Uterus (tissue), 4 donors: ENCODE results near the gene SKAP1. TPM values are rescaled to one million over a fixed set of nuclear protein-coding genes. Genes with fewer than 3 reads are reported as not detected.

ENCODE experiments used
- DNase-seq, 2 donors: peaks; one replicate each; pipeline ENCODE4 v3.0.0-alpha.2; 2019 to 2020
- H3K27ac ChIP-seq, 2 donors: fragments of 200-600 bp; sonication (generic); 1 replicate in 1 of 2; 2 replicates in 1 of 2; pipeline ENCODE4 v1.5.1; 2016 to 2018
- H3K27me3 ChIP-seq, 2 donors: fragments of 200-600 bp; sonication (generic); one replicate each; pipeline ENCODE4 v1.5.1; 2018 to 2019; ENCODE audit warnings: control low read depth in 1 of 2
- H3K36me3 ChIP-seq, 2 donors: fragments of 200-600 bp; sonication (generic); one replicate each; pipeline ENCODE4 v1.5.1; 2019; ENCODE audit warnings: control low read depth in 1 of 2
- H3K4me1 ChIP-seq, 2 donors: fragments of 200-600 bp; sonication (generic); one replicate each; pipeline ENCODE4 v1.5.1; 2018 to 2019; ENCODE audit warnings: control low read depth in 1 of 2
- H3K4me3 ChIP-seq, 2 donors: fragments of 200-600 bp; sonication (generic); 1 replicate in 1 of 2; 2 replicates in 1 of 2; pipeline ENCODE4 v1.5.1; 2018 to 2019; ENCODE audit warnings: mild to moderate bottlenecking in 1 of 2
- H3K9me3 ChIP-seq, 2 donors: fragments of 200-600 bp; sonication (generic); one replicate each; pipeline ENCODE4 v1.5.1; 2019; ENCODE audit warnings: control low read depth in 1 of 2
- POLR2A ChIP-seq, 2 donors: fragments of 450-650 bp; IDR thresholded peaks; one replicate each; pipeline ENCODE4 v1.6.1; 2016; ENCODE audit warnings: antibody characterized with exemption in 2 of 2, mild to moderate bottlenecking in 1 of 2, moderate library complexity in 1 of 2
- intact Hi-C: fragments of 100-400 bp; cut with DNase I; formaldehyde crosslinking; loops from one replicate; pipeline ENCODE4 v1.15.1; 2023; ENCODE audit warnings: low total_unique reads
- total RNA-seq, 4 donors: library from RNA; depleted of rRNA in 3 of 4; stranded (reverse); fragments of >200 nt in 3 of 4; gene quantifications; one replicate each; pipeline versions ENCODE4 v1.1.0 to v1.2.4, GENCODE V29; 2014 to 2023
- TF ChIP-seq, protein P1 (sequence below), 4 experiments: fragments of 200-600 bp in 2 of 4; fragments of 450-650 bp in 2 of 4; sonication (generic) in 2 of 4; IDR thresholded peaks; one replicate each; pipeline ENCODE4 v1.5.1; 2016 to 2019; ENCODE audit warnings: antibody characterized with exemption in 4 of 4, mild to moderate bottlenecking in 2 of 4, moderate library complexity in 1 of 4
- donor health status: DM: yes; HTN: yes; CAD: no.

SKAP1 gene
- total RNA-seq, 4 donors from 2014 or later: 0.51 to 2.4 (median 1.9) TPM; not detected in 1

DNA sequence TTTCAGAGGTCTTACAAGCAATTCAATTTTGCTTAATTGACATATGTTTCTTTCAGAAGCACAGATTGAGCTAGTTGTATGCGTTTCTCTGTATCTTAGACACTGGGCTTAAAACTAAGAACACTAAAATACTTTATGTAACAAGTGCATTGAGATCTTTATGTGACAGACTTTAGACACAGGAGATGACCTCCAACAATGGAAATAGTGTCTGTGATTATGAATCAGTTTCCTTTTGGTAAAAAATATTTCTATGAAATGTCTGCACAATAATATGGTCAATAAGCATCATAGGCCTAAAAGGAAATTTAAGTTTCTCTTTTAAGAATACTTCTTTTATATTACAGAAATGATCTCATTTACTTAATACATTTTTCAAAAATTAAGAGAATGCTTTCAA is 153.2 kb downstream of the SKAP1 start:
- TF ChIP-seq, protein P1, sequence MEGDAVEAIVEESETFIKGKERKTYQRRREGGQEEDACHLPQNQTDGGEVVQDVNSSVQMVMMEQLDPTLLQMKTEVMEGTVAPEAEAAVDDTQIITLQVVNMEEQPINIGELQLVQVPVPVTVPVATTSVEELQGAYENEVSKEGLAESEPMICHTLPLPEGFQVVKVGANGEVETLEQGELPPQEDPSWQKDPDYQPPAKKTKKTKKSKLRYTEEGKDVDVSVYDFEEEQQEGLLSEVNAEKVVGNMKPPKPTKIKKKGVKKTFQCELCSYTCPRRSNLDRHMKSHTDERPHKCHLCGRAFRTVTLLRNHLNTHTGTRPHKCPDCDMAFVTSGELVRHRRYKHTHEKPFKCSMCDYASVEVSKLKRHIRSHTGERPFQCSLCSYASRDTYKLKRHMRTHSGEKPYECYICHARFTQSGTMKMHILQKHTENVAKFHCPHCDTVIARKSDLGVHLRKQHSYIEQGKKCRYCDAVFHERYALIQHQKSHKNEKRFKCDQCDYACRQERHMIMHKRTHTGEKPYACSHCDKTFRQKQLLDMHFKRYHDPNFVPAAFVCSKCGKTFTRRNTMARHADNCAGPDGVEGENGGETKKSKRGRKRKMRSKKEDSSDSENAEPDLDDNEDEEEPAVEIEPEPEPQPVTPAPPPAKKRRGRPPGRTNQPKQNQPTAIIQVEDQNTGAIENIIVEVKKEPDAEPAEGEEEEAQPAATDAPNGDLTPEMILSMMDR (IDR thresholded peaks at IDR 0.05): no peak
- no peak for TF ChIP-seq POLR2A (IDR thresholded peaks at IDR 0.05)
- Histone ChIP-seq H3K36me3 (no peaks in the 10 kb centered on the region), H3K4me1 (no peaks in the 10 kb centered on the region), H3K9me3 (no peaks in the 10 kb centered on the region), H3K4me3 (no peak overlapping the region), H3K27me3 (peaks cover 0 to 5% of the 10 kb centered on the region in 2 donors), H3K27ac (no peak overlapping the region)
- intact Hi-C loops: no loop called here
- DNase-seq: no peak

DNA sequence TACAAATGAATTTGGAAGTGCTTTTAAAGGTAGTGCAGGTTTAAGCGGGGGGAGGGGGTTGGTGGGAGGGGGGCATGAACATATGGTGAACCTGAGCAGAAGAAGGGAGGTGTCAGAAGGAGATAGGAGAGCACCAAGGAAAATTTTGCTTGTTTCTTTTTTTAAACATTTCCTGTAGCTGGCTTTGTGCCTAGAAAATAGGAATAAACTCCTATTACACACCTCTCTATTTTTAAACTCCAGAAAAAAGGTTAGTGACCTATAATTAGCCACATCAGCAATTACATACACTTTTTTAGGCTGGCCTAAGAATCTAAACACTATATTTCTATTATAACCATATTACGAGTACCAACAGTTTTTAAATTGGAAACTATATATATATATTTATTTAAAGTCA is 159.1 kb downstream of the SKAP1 start:
- Histone ChIP-seq H3K4me1 (no peaks in the 10 kb centered on the region), H3K27ac (no peak overlapping the region), H3K9me3 (no peaks in the 10 kb centered on the region), H3K4me3 (no peak overlapping the region), H3K27me3 (peaks cover 0 to 5% of the 10 kb centered on the region in 2 donors), H3K36me3 (no peaks in the 10 kb centered on the region)
- no peak for TF ChIP-seq POLR2A (IDR thresholded peaks at IDR 0.05)
- TF ChIP-seq, protein P1 (IDR thresholded peaks at IDR 0.05): no peak
- intact Hi-C loops: no loop called here
- no peak for DNase-seq

DNA sequence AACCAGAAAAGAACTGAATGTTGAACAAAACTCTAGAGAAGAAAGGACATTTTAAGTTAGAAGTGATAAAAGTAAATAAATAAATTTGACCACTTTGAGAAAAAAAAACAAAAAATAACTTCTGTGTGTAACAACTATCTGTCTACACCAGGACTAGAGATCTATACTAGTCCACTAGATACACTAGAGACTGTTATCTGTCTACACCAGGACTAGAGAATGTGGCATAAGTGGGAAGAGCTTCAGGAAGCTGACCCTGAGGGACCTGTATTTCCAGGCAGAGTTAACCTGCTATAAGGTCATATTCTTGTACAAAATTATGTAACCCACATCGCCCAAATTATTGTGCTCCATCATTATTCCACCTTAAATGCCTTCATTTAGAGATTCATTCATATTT is 160.8 kb downstream of the SKAP1 start:
- DNase-seq: no peak
- Histone ChIP-seq H3K4me3 (no peak overlapping the region), H3K4me1 (no peaks in the 10 kb centered on the region), H3K27me3 (peaks cover 0 to 5% of the 10 kb centered on the region in 2 donors), H3K36me3 (no peaks in the 10 kb centered on the region), H3K27ac (no peak overlapping the region), H3K9me3 (no peaks in the 10 kb centered on the region)
- TF ChIP-seq, protein P1 (IDR thresholded peaks at IDR 0.05): no peak
- no peak for TF ChIP-seq POLR2A (IDR thresholded peaks at IDR 0.05)
- intact Hi-C loops: no loop called here

DNA sequence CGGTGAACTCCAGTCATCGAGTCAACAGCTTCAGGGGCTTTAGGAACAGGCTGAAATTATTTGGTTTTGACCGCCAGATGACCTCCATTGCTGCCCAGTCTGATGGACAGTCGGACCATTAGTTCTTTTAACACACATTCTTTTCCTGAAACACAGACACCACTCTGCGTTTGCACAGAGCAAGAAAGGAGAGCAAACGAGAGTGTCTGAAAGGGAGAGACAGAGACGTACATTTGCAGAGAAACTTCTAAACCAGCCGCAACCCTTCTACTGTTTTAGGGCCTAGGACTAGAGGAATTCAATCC is 166.3 kb downstream of the SKAP1 start:
- intact Hi-C loops: no loop called here

DNA sequence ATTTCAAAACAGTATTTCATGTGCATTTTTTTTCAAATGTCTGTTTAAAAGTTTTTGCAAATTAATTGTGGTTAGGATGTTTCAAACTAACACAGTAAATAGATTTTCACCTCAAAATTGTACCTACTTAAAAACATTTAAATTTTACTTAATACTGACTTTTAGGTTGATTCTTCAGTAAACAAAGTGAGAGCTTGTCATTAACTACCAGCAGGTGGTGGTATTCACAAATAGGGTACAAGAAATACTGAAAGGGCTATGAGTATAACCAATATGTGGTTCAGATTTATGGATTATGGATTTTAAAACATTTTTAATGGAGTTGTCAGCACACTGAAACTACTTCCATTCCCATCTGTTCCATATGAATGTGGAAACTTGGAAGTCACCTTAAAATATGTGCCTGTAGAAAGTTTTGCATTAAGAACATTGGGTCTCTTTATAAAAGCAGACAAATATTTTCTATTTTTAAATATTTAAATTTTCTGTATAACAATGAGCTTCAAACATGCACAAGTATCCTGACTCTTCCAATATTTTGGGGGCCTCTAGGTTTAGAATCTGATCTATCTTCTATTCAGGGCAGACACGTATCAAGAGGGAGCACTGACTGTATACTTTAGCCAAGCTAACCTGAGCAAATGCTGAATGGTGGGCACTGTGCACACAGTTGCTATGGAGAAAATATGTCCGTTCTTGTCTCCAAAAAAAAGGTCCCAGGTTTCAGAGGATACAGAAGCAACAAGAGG is 166.9 kb downstream of the SKAP1 start:
- H3K4me3 ChIP-seq: no peak overlapping the region
- no peak for DNase-seq

More for the DNA sequence above, 166.3 kb downstream of the SKAP1 start:
- H3K4me1 ChIP-seq: no peaks in the 10 kb centered on the region
- H3K4me3 ChIP-seq: no peak overlapping the region
- H3K9me3 ChIP-seq: no peaks in the 10 kb centered on the region
- no peaks in the 10 kb centered on the region for H3K36me3 ChIP-seq
- H3K27me3 ChIP-seq: no peaks in the 10 kb centered on the region
- TF ChIP-seq POLR2A (IDR thresholded peaks at IDR 0.05): no peak
- TF ChIP-seq, protein P1 (IDR thresholded peaks at IDR 0.05): no peak
- H3K27ac ChIP-seq: no peak overlapping the region
- DNase-seq: no peak

More for the DNA sequence above, 166.9 kb downstream of the SKAP1 start:
- Histone ChIP-seq H3K36me3 (no peaks in the 10 kb centered on the region), H3K27ac (no peak overlapping the region), H3K4me1 (no peaks in the 10 kb centered on the region), H3K27me3 (peaks cover 0 to under 1% of the 10 kb centered on the region in 2 donors), H3K9me3 (no peaks in the 10 kb centered on the region)
- TF ChIP-seq, protein P1 (IDR thresholded peaks at IDR 0.05): peak in 2 of 4 experiments; percentile 9 to 10
- TF ChIP-seq POLR2A (IDR thresholded peaks at IDR 0.05): no peak
- intact Hi-C loops: no loop called here
